Mesendoderm (in vitro differentiated cells): Measurements from ENCODE around the gene FMO4.
"Not testable (repeated sequence)": the region's sequence is repeated elsewhere in the genome, so short reads cannot be mapped to it uniquely, and the experiment has no call there.

Experiments
- DNase-seq: peaks from one replicate; pipeline ENCODE4 v3.0.0; 2013
- H2AK5ac ChIP-seq: 2 replicates; pipeline ENCODE4 v1.6.1; 2013; ENCODE audit warnings: low read length, inconsistent platforms
- H2BK120ac ChIP-seq: 2 replicates; pipeline ENCODE4 v1.6.1; 2013; ENCODE audit warnings: low read depth, mild to moderate bottlenecking, low read length, moderate library complexity, mixed read lengths
- H2BK15ac ChIP-seq: replicated peaks from 2 replicates; pipeline ENCODE4 v1.6.1; 2013; ENCODE audit warnings: low read depth, mild to moderate bottlenecking, moderate library complexity
- H2BK5ac ChIP-seq: 2 replicates; pipeline ENCODE4 v1.6.1; 2013; ENCODE audit warnings: low read length, inconsistent platforms
- H3K18ac ChIP-seq: 2 replicates; pipeline ENCODE4 v1.6.1; 2013; ENCODE audit warnings: mild to moderate bottlenecking, low read length, mixed read lengths
- H3K23ac ChIP-seq: one replicate; pipeline ENCODE4 v1.6.1; 2013; ENCODE audit warnings: low read length
- H3K27ac ChIP-seq: 2 replicates; pipeline ENCODE4 v1.5.1; 2013; ENCODE audit warnings: low read depth, mild to moderate bottlenecking, inconsistent platforms, low read length, moderate library complexity
- H3K27me3 ChIP-seq: 2 replicates; pipeline ENCODE4 v1.6.1; 2013; ENCODE audit warnings: low read length, control low read depth, mild to moderate bottlenecking, inconsistent platforms; ENCODE audit not compliant: insufficient read depth, poor library complexity
- H3K36me3 ChIP-seq: 2 replicates; pipeline ENCODE4 v1.6.1; 2013; ENCODE audit warnings: low read length, inconsistent platforms; ENCODE audit not compliant: control insufficient read depth, insufficient read depth
- H3K4ac ChIP-seq: one replicate; pipeline ENCODE4 v1.6.1; 2013; ENCODE audit warnings: low read depth, mild to moderate bottlenecking, low read length, moderate library complexity
- H3K4me1 ChIP-seq: 2 replicates; pipeline ENCODE4 v1.6.1; 2013; ENCODE audit warnings: low read depth, low read length, inconsistent platforms; ENCODE audit not compliant: control insufficient read depth
- H3K4me2 ChIP-seq: 2 replicates; pipeline ENCODE4 v1.6.1; 2013; ENCODE audit warnings: low read length
- H3K4me3 ChIP-seq: 2 replicates; pipeline ENCODE4 v1.5.1; 2013; ENCODE audit warnings: mild to moderate bottlenecking, low read length
- H3K56ac ChIP-seq: one replicate; pipeline ENCODE4 v1.6.1; 2013; ENCODE audit warnings: low read length
- H3K79me1 ChIP-seq: 2 replicates; pipeline ENCODE4 v1.6.1; 2013; ENCODE audit warnings: low read length, inconsistent platforms
- H3K79me2 ChIP-seq: 2 replicates; pipeline ENCODE4 v1.6.1; 2013; ENCODE audit warnings: mild to moderate bottlenecking, low read length; ENCODE audit not compliant: control insufficient read depth, insufficient read depth
- H3K9ac ChIP-seq: 2 replicates; pipeline ENCODE4 v1.6.1; 2013; ENCODE audit warnings: low read length, inconsistent platforms
- H4K5ac ChIP-seq: one replicate; pipeline ENCODE4 v1.6.1; 2013; ENCODE audit warnings: low read length
- H4K8ac ChIP-seq: one replicate; pipeline ENCODE4 v1.6.1; 2013; ENCODE audit warnings: low read depth, mild to moderate bottlenecking, control low read depth, low read length, moderate library complexity
- WGBS: extraction: QIAGEN DNeasy Blood & Tissue Kit; methylation state at CpG from one replicate; pipeline ENCODE4 v1.1.7; 2013; ENCODE audit warnings: low lambda C conversion rate, missing lambda C conversion rate; ENCODE audit not compliant: insufficient coverage; ENCODE audit errors: extremely low coverage; 5-methylcytosine and 5-hydroxymethylcytosine counted together

FMO4 gene

DNA sequence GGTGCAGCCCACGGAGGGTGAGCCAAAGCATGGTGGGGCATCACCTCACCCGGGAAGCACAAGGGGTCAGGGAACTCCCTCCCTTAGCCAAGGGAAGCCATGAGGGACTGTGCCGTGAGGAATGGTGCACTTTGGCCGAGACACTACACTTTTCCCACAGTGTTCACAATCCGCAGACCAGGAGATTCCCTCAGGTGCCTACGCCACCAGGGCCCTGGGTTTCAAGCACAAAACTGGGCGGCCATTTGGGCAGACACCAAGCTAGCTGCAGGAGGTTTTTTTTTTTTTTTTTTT is 45.3 kb downstream of the FMO4 start:
- H3K18ac ChIP-seq, H3K79me1 ChIP-seq, H2BK5ac ChIP-seq, H2BK15ac ChIP-seq, H3K9ac ChIP-seq, H2BK120ac ChIP-seq, H3K4ac ChIP-seq, DNase-seq, H3K79me2 ChIP-seq, H3K4me2 ChIP-seq, H3K4me3 ChIP-seq, H3K56ac ChIP-seq, H3K36me3 ChIP-seq, H3K23ac ChIP-seq, H4K5ac ChIP-seq, H4K8ac ChIP-seq, H3K27me3 ChIP-seq, H2AK5ac ChIP-seq, H3K27ac ChIP-seq, H3K4me1 ChIP-seq: not testable (repeated sequence)
- WGBS: no CpG with 5 or more reads among the region's 7 CpGs

DNA sequence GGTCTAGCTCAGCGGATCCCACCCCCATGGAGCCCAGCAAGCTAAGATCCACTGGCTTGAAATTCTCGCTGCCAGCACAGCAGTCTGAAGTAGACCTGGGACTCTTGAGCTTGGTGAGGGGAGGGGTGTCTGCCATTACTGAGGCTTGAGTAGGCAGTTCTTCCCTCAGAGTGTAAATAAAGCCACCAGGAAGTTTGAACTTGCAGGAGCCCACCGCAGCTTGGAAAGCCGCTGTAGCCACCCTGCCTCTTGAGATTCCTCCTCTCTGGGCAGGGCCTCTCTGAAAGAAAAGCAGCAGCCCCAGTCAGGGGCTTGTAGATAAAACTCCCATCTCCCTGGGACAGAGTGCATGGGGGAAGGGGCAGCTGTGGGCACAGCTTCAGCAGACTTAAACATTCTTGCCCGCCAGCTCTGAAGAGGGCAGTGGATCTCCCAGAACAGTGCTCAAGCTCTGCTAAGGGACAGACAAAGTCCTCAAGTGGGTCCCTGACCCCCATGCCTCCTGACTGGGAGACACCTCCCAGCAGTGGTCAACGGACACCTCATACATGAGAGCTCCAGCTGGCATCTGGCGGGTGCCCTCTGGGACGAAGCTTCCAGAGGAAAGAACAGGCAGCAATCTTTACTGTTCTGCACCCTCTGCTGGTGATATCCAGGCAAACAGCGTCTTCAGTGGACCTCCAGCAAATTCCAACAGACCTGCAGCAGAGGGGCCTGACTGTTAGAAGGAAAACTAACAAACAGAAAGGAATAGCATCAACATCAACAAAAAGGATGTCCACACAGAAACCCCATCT is 45.9 kb downstream of the FMO4 start:
- not testable (repeated sequence) for H3K56ac ChIP-seq, H3K9ac ChIP-seq, H3K18ac ChIP-seq, H2BK15ac ChIP-seq, H3K4ac ChIP-seq, H3K27me3 ChIP-seq, H2BK5ac ChIP-seq, H3K79me2 ChIP-seq, H4K5ac ChIP-seq, H3K79me1 ChIP-seq, H3K36me3 ChIP-seq, H3K4me1 ChIP-seq, H3K27ac ChIP-seq, H3K4me3 ChIP-seq, H3K4me2 ChIP-seq, H2AK5ac ChIP-seq, H2BK120ac ChIP-seq, H3K23ac ChIP-seq, H4K8ac ChIP-seq
- peak; percentile 43 for DNase-seq
- WGBS: no CpG with 5 or more reads among the region's 9 CpGs

DNA sequence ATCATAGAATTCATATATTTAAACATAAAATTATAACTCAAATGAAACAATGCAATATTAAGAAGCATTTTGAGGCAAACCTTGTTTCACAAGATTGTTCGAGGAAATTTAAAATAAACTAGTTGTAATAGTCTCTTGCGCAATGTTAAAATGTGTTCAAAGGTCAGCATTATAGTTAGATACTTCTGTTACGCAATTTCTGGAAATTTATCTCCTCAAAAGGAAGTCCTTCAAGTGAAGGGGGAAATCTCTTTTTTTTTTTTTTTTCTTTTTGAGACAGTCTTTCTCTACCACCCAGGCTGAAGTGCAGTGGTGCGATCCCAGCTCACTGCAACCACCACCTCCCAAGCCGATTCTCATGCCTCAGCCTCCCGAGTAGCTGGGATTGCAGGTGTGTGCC is 52.1 kb downstream of the FMO4 start:
- Histone ChIP-seq H3K56ac (no peak overlapping the region), H3K18ac (no peak overlapping the region), H3K79me2 (no peaks in the 10 kb centered on the region), H4K5ac (no peak overlapping the region), H3K27me3 (no peaks in the 10 kb centered on the region), H3K9ac (no peak overlapping the region), H3K4me2 (no peak overlapping the region), H2BK15ac (no peak overlapping the region), H3K4me1 (no peaks in the 10 kb centered on the region), H4K8ac (no peak overlapping the region), H2BK120ac (no peak overlapping the region), H3K4me3 (no peak overlapping the region), H3K27ac (no peak overlapping the region), H3K79me1 (no peaks in the 10 kb centered on the region), H3K4ac (no peak overlapping the region), H2BK5ac (no peak overlapping the region), H2AK5ac (no peak overlapping the region), H3K36me3 (no peaks in the 10 kb centered on the region), H3K23ac (no peak overlapping the region)
- no peak for DNase-seq
- no CpG with 5 or more reads among the region's 6 CpGs for WGBS

GRCh38 chr1:171366816-171367215 is 52.8 kb downstream of the FMO4 start:
- Histone ChIP-seq H3K23ac (no peak overlapping the region), H2AK5ac (no peak overlapping the region), H3K79me2 (no peaks in the 10 kb centered on the region), H3K27me3 (no peaks in the 10 kb centered on the region), H3K56ac (no peak overlapping the region), H2BK120ac (no peak overlapping the region), H3K4me1 (no peaks in the 10 kb centered on the region), H3K18ac (no peak overlapping the region), H2BK15ac (no peak overlapping the region), H3K4me3 (no peak overlapping the region), H3K4me2 (no peak overlapping the region), H3K4ac (no peak overlapping the region), H3K36me3 (no peaks in the 10 kb centered on the region), H3K27ac (no peak overlapping the region), H4K5ac (no peak overlapping the region), H3K9ac (no peak overlapping the region), H3K79me1 (no peaks in the 10 kb centered on the region), H2BK5ac (no peak overlapping the region), H4K8ac (no peak overlapping the region)
- no peak for DNase-seq
- WGBS: no CpG with 5 or more reads among the region's 2 CpGs

- Histone ChIP-seq H3K4me1 (no peaks in the 10 kb centered on the region), H3K79me1 (no peaks in the 10 kb centered on the region), H4K5ac (no peak overlapping the region), H3K23ac (no peak overlapping the region), H4K8ac (no peak overlapping the region), H3K4me3 (no peak overlapping the region), H3K79me2 (no peaks in the 10 kb centered on the region), H3K36me3 (no peaks in the 10 kb centered on the region), H3K56ac (no peak overlapping the region), H2BK120ac (no peak overlapping the region), H3K9ac (no peak overlapping the region), H3K4ac (no peak overlapping the region), H3K4me2 (no peak overlapping the region), H3K27me3 (no peaks in the 10 kb centered on the region), H2BK5ac (no peak overlapping the region), H3K18ac (no peak overlapping the region), H3K27ac (no peak overlapping the region), H2BK15ac (no peak overlapping the region), H2AK5ac (no peak overlapping the region)
- DNase-seq: no peak
- no CpG with 5 or more reads among the region's 1 CpG for WGBS
Observed at GRCh38 chr1:171367436-171367835, 53.5 kb downstream of the FMO4 start.

DNA sequence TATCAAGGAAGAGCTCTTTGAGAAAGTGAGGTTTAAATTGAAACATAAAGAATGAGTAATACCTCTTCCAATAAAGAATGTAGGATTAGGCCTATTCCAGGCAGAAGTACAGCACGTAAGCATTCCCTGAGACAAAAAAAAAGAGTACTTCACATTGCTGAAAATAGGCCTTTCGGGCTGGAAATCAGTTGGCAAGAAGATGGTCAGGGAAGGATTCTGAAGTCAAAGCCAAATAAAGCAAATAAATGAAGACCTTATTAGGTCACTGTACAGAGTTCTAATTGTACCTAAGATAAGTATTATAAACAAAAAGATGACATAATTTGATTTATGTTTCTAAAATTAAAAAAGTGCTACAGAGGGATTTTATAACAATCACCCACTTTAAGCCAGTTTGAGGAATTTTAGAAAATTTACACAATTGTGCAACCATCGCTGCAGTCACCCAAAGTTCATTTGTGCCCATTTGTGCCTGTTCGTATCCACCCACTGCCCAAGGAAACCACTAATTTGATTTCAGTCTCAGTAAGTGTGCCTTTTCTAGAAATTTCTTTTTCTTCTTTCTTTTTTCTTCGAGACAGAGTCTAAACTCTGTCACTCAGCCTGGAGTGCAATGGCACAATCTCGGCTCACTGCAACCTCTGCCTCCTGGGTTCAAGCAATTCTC is 58.6 kb downstream of the FMO4 start:
- no CpG with 5 or more reads among the region's 6 CpGs for WGBS
- DNase-seq: no peak
- Histone ChIP-seq H3K4me2 (no peak overlapping the region), H3K23ac (no peak overlapping the region), H3K4me1 (no peaks in the 10 kb centered on the region), H3K79me1 (no peaks in the 10 kb centered on the region), H2BK120ac (no peak overlapping the region), H2BK5ac (no peak overlapping the region), H4K5ac (no peak overlapping the region), H3K79me2 (no peaks in the 10 kb centered on the region), H3K9ac (no peak overlapping the region), H3K36me3 (no peaks in the 10 kb centered on the region), H3K4ac (no peak overlapping the region), H3K27ac (no peak overlapping the region), H2BK15ac (no peak overlapping the region), H3K56ac (no peak overlapping the region), H3K18ac (no peak overlapping the region), H3K4me3 (no peak overlapping the region), H2AK5ac (no peak overlapping the region), H3K27me3 (no peaks in the 10 kb centered on the region), H4K8ac (no peak overlapping the region)
